PFSK-1 (cell line): ENCODE results near the gene TPBGL.

Experiments used
- FOXP2 ChIP-seq: optimal IDR thresholded peaks from 2 replicates; pipeline ENCODE3; 2011; ENCODE audit warnings: borderline replicate concordance, control low read depth, inconsistent platforms; ENCODE audit not compliant: insufficient read depth; ENCODE audit errors: extremely low read length, extremely low read depth
- POLR2AphosphoS5 ChIP-seq: IDR thresholded peaks from 2 replicates; pipeline ENCODE4 v1.6.1; 2012; ENCODE audit warnings: low read depth, mild to moderate bottlenecking, control low read depth, low read length, moderate library complexity
- SIN3A ChIP-seq: IDR thresholded peaks from 2 replicates; pipeline ENCODE4 v1.6.1; 2012; ENCODE audit warnings: mild to moderate bottlenecking, low read length, moderate library complexity, borderline replicate concordance; ENCODE audit not compliant: insufficient read depth
- TAF1 ChIP-seq: IDR thresholded peaks from 2 replicates; pipeline ENCODE4 v1.6.1; 2012; ENCODE audit warnings: low read length, control low read depth, borderline replicate concordance; ENCODE audit not compliant: insufficient read depth
- TF ChIP-seq, protein P1 (sequence below), 2 experiments: IDR thresholded peaks; 2 replicates each; pipeline versions ENCODE4 v1.6.1 to v1.8.0; 2011 to 2012; ENCODE audit warnings: low read depth in 2 of 2, low read length in 2 of 2, control low read depth in 1 of 2, inconsistent platforms in 1 of 2, mild to moderate bottlenecking in 1 of 2, moderate library complexity in 1 of 2; ENCODE audit not compliant: insufficient read depth in 1 of 2

Gene TPBGL

DNA sequence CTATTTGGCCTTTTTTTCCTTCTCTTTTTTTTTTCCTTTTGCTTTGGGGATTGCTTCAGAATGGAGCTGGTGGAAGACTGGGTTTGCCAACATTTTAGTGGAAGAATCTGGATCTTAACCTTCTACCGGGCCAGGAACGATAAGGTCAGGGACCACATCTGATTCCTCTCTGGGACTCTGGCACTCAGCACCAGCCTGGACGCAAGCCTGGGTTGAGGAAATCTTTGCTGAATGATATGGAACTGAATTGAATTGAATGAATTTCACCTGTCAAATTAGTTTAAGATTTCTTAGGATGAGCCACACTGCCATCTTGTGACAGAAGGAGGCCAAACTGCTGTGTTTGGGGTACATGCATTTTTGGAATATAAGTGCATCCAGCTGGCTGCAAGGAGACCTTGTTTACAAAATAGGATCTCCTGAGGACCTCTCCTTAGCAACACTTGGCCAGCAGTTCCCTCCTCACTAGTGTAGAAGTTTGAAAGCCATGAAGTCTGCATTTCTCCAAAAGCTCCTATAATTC is 30.4 kb downstream of the TPBGL start:
- TF ChIP-seq, protein P1, sequence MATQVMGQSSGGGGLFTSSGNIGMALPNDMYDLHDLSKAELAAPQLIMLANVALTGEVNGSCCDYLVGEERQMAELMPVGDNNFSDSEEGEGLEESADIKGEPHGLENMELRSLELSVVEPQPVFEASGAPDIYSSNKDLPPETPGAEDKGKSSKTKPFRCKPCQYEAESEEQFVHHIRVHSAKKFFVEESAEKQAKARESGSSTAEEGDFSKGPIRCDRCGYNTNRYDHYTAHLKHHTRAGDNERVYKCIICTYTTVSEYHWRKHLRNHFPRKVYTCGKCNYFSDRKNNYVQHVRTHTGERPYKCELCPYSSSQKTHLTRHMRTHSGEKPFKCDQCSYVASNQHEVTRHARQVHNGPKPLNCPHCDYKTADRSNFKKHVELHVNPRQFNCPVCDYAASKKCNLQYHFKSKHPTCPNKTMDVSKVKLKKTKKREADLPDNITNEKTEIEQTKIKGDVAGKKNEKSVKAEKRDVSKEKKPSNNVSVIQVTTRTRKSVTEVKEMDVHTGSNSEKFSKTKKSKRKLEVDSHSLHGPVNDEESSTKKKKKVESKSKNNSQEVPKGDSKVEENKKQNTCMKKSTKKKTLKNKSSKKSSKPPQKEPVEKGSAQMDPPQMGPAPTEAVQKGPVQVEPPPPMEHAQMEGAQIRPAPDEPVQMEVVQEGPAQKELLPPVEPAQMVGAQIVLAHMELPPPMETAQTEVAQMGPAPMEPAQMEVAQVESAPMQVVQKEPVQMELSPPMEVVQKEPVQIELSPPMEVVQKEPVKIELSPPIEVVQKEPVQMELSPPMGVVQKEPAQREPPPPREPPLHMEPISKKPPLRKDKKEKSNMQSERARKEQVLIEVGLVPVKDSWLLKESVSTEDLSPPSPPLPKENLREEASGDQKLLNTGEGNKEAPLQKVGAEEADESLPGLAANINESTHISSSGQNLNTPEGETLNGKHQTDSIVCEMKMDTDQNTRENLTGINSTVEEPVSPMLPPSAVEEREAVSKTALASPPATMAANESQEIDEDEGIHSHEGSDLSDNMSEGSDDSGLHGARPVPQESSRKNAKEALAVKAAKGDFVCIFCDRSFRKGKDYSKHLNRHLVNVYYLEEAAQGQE (IDR thresholded peaks at IDR 0.05; ENCODE audit: insufficient read depth in 1 of 2, low read depth in 2 of 2, low read length in 2 of 2): no peak

DNA sequence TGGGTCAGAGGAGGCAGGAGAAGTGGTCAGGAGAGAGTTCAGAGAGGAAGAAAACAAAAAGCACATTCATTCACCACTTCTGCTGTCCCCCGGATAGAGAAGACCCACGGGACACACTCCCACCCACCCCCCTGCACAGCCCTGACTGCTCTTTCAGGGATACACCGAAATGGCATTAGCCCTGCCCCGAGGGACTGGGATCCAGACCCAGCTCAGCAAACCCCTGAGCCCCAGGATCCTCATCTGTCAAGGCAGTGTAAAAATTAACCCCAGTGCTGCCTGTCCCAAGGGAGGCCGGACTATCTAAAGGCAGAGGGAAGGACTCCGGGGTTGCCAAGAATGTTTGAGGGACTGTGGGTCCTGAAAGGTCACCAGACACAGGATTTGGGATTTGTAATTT is 31.2 kb downstream of the TPBGL start:
- TF ChIP-seq TAF1 (no peak), FOXP2 (no peak), POLR2AphosphoS5 (no peak), SIN3A (no peak)
- TF ChIP-seq, protein P1 (IDR thresholded peaks at IDR 0.05; ENCODE audit: insufficient read depth in 1 of 2, low read depth in 2 of 2, low read length in 2 of 2): no peak

DNA sequence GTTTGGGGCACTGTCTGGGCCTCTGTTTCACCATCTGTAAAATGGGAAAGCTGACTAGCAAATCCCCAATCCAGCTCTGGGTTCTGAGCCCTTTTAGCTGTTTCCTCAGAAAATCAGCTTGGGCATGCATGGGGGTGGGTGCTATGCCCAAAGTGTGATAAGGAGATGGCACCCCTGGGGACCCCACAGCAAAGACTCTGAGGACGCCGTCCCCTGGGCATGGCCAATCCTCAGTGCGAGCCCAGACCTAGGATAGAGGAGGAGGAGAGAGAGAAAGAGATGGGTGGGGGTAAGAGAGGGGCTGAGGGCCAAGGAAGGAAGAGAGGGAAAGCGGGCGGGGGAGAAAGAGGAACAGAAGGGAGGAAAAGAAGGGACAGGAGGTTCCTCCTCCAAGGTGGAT is 31.8 kb downstream of the TPBGL start:
- TF ChIP-seq FOXP2 (no peak), POLR2AphosphoS5 (no peak), TAF1 (no peak), SIN3A (no peak)
- TF ChIP-seq, protein P1 (IDR thresholded peaks at IDR 0.05; ENCODE audit: insufficient read depth in 1 of 2, low read depth in 2 of 2, low read length in 2 of 2): no peak

DNA sequence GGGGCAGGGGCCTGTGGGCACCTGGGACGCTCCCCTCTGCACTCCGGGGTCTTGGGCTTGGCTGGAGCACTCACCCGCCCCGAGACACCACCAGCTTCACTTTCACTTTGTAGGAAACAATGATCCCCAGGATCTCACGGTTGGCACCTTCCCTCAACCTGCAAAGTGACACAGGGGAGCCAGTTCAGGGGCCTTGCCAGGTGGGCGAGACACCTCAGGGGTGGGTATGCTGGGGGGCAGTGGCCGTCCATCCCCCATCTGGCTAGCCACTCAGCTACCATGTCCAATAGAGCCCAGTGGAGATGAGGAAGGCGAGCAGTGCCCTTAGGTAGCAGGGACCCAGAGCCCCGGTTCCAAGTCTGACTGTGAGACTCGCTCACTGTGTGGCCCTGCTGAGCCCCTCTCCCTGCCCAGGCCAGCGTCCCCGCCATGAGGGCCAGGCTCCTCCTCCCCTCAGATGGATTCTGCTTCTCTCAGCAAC is 32.3 kb downstream of the TPBGL start:
- TF ChIP-seq FOXP2: no peak
- no peak for TF ChIP-seq SIN3A
- TF ChIP-seq, protein P1 (IDR thresholded peaks at IDR 0.05; ENCODE audit: insufficient read depth in 1 of 2, low read depth in 2 of 2, low read length in 2 of 2): no peak
- no peak for TF ChIP-seq POLR2AphosphoS5
- TF ChIP-seq TAF1: no peak
